HepG2 (cell line): ENCODE data around the gene MGLL. TPM values are rescaled to one million over a fixed set of nuclear protein-coding genes. Genes with fewer than 3 reads are reported as not detected.

ENCODE experiments used
- ATAC-seq: fragments of 200-7000 bp; cut with Tn5 transposase; 3 replicates; pipeline ENCODE4 v1.9.1; 2020; ENCODE audit warnings: mild to moderate bottlenecking, moderate library complexity
- BruUV-seq: library from RNA; stranded (reverse); fragments of 400-500 nt; replicated peaks from 2 replicates; lab custom pipeline; 2021; lab: Mats Ljungman, UMichigan
- CTCF ChIA-PET: fragments of 300-600 bp; formaldehyde crosslinking; extraction: SDS; loops from one replicate; lab custom pipeline; 2021; ENCODE audit warnings: low total read pairs, inconsistent platforms, low intra/inter-chr PET ratio; lab: Yijun Ruan, JAX
- POLR2A ChIA-PET: fragments of 350-600 bp; sonication (Branson Sonifier 250); formaldehyde crosslinking; loops from one replicate; lab custom pipeline; 2020; ENCODE audit warnings: antibody characterized with exemption, inconsistent platforms; lab: Yijun Ruan, JAX
- DNase-seq: peaks from one replicate; pipeline ENCODE4 v3.0.0-alpha.2; 2015; ENCODE audit warnings: low spot score
- FAIRE-seq: peaks from 3 replicates; lab custom pipeline; 2011; peaks lifted over from hg19 to GRCh38; lab: Jason Lieb, UNC
- H2AFZ ChIP-seq: one replicate; pipeline ENCODE4 v1.6.1; 2011; ENCODE audit warnings: low read length, inconsistent platforms
- H3K27ac ChIP-seq: fragments of 300-600 bp; 3 replicates; pipeline ENCODE4 v1.8.0; 2011; ENCODE audit warnings: mixed run types, mild to moderate bottlenecking, mixed read lengths, low read length, inconsistent platforms; ENCODE audit not compliant: insufficient read depth; ENCODE audit errors: extremely low read length
- H3K27me3 ChIP-seq, 2 experiments: fragments of 200-600 bp in 1 of 2; 2 replicates in 1 of 2; 3 replicates in 1 of 2; pipeline versions ENCODE4 v1.6.0 to v1.8.0; 2011; ENCODE audit warnings: low read length in 2 of 2, mild to moderate bottlenecking in 2 of 2, moderate library complexity in 2 of 2, inconsistent platforms in 1 of 2; ENCODE audit not compliant: insufficient read depth in 2 of 2, control insufficient read depth in 1 of 2
- H3K36me3 ChIP-seq, 2 experiments: fragments of 200-600 bp in 1 of 2; replicated peaks in 1 of 2; 2 replicates in 1 of 2; 3 replicates in 1 of 2; pipeline versions ENCODE4 v1.5.1 to v1.8.0; 2011; ENCODE audit warnings: low read length in 2 of 2, inconsistent platforms in 1 of 2; ENCODE audit not compliant: insufficient read depth in 2 of 2, control insufficient read depth in 1 of 2
- H3K4me1 ChIP-seq: 2 replicates; pipeline ENCODE4 v1.5.1; 2012; ENCODE audit warnings: low read length, inconsistent platforms; ENCODE audit not compliant: insufficient read depth
- H3K4me2 ChIP-seq: 2 replicates; pipeline ENCODE4 v1.6.0; 2011; ENCODE audit warnings: low read depth, low read length, inconsistent platforms
- H3K4me3 ChIP-seq, 3 experiments: fragments of 200-600 bp in 1 of 3; sonication (generic), shearing (Covaris generic) in 1 of 3; replicated peaks in 1 of 3; 2 replicates each; pipeline ENCODE4 v1.5.1; 2011 to 2016; ENCODE audit warnings: low read length in 3 of 3, inconsistent platforms in 2 of 3, low read depth in 2 of 3, mild to moderate bottlenecking in 2 of 3, control low read depth in 1 of 3, mixed read lengths in 1 of 3; ENCODE audit not compliant: insufficient read depth in 1 of 3
- H3K79me2 ChIP-seq: one replicate; pipeline ENCODE4 v1.6.1; 2011; ENCODE audit warnings: low read length, inconsistent platforms; ENCODE audit not compliant: insufficient read depth
- H3K9ac ChIP-seq: 2 replicates; pipeline ENCODE4 v1.6.0; 2011; ENCODE audit warnings: mild to moderate bottlenecking, low read depth, low read length, inconsistent platforms; ENCODE audit not compliant: insufficient read depth
- H3K9me3 ChIP-seq: 2 replicates; pipeline ENCODE4 v1.5.1; 2012; ENCODE audit warnings: mild to moderate bottlenecking, low read length
- H4K20me1 ChIP-seq: 2 replicates; pipeline ENCODE4 v1.6.0; 2011; ENCODE audit warnings: inconsistent platforms, mild to moderate bottlenecking, low read length, moderate library complexity; ENCODE audit not compliant: insufficient read depth
- DMAP1 ChIP-seq: IDR thresholded peaks from 2 replicates; pipeline ENCODE4 v1.6.1; 2016
- DNMT1 ChIP-seq: sonication (generic); formaldehyde crosslinking; IDR thresholded peaks from 2 replicates; pipeline ENCODE4 v1.5.1; 2020; ENCODE audit warnings: mild to moderate bottlenecking, missing genetic modification reagents
- DNMT3B ChIP-seq: conservative IDR thresholded peaks from 2 replicates; pipeline ENCODE4 v1.6.1; 2016; ENCODE audit warnings: missing biosample characterization, control low read depth
- ESRRA ChIP-seq: sonication (generic); formaldehyde crosslinking; IDR thresholded peaks from 2 replicates; pipeline ENCODE4 v1.5.1; 2020; ENCODE audit warnings: mild to moderate bottlenecking, low read depth, missing genetic modification reagents
- MXI1 ChIP-seq: IDR thresholded peaks from 3 replicates; pipeline ENCODE4 v1.6.1; 2012; ENCODE audit warnings: low read depth, low read length, inconsistent platforms, borderline replicate concordance
- RFX3 ChIP-seq: IDR thresholded peaks from 2 replicates; pipeline ENCODE4 v1.6.1; 2016; ENCODE audit warnings: missing biosample characterization, missing genetic modification reagents
- SCMH1 ChIP-seq: sonication (generic); formaldehyde crosslinking; IDR thresholded peaks from 2 replicates; pipeline ENCODE4 v1.9.0; 2021; ENCODE audit warnings: missing genetic modification reagents, mild to moderate bottlenecking, borderline replicate concordance
- SRSF1 ChIP-seq: fragments of 200-400 bp; formaldehyde crosslinking; optimal IDR thresholded peaks from 2 replicates; pipeline ENCODE3; 2017; ENCODE audit warnings: mild to moderate bottlenecking, low read depth, low read length, moderate library complexity
- XBP1 ChIP-seq: sonication (generic); formaldehyde crosslinking; IDR thresholded peaks from 2 replicates; pipeline ENCODE4 v1.5.0; 2020; ENCODE audit warnings: missing genetic modification reagents
- ZFAT ChIP-seq: sonication (generic); formaldehyde crosslinking; conservative IDR thresholded peaks from 2 replicates; pipeline ENCODE4 v1.8.1; 2023; ENCODE audit warnings: missing genetic modification reagents, inconsistent platforms
- ZNF121 ChIP-seq: sonication (generic); formaldehyde crosslinking; IDR thresholded peaks from 2 replicates; pipeline ENCODE4 v1.5.0; 2020; ENCODE audit warnings: mild to moderate bottlenecking, missing genetic modification reagents
- ZNF18 ChIP-seq: sonication (generic); formaldehyde crosslinking; IDR thresholded peaks from 2 replicates; pipeline ENCODE4 v1.8.0; 2022; ENCODE audit warnings: mild to moderate bottlenecking, missing genetic modification reagents; ENCODE audit not compliant: insufficient replicate concordance
- WGBS: methylation state at CpG from one replicate; pipeline ENCODE4 v1.1.6; 2017; ENCODE audit warnings: low lambda C conversion rate; 5-methylcytosine and 5-hydroxymethylcytosine counted together
- in situ Hi-C: cut with HindIII; loops from 2 replicates; pipeline ENCODE4 v1.10.0; 2017; ENCODE audit warnings: low pct_unique_long_range_greater_than_20kb; ENCODE audit not compliant: extremely low pct_ligation_motif_present
- intact Hi-C: fragments of 100-400 bp; cut with micrococcal nuclease; formaldehyde crosslinking; loops from one replicate; pipeline ENCODE4 v1.10.0; 2022; ENCODE audit not compliant: unreplicated experiment
- polyA plus RNA-seq, 8 experiments: library from polyadenylated mRNA; depleted of rRNA in 3 of 8; stranded (reverse) in 7 of 8; unstranded in 1 of 8; fragments of >200 nt; fragmentation: Illumina TruSeq in 4 of 8; extraction: Trizol in 4 of 8; gene quantifications; 2 replicates each; pipeline versions ENCODE4 v1.2.1 to v1.2.3, GENCODE V29; 2011 to 2016; ENCODE audit warnings: low read depth in 4 of 8, missing spikeins in 1 of 8, mixed read lengths in 1 of 8; ENCODE audit not compliant: insufficient read depth in 1 of 8
- total RNA-seq, 5 experiments: library from RNA; depleted of rRNA; stranded (reverse); fragments of >200 nt; fragmentation: Illumina TruSeq; extraction: Trizol; gene quantifications; 2 replicates each; pipeline ENCODE4 v1.2.3, GENCODE V29; 2016; ENCODE audit warnings: low read depth in 1 of 5
- TF ChIP-seq, protein P1 (sequence below): IDR thresholded peaks from 2 replicates; pipeline ENCODE4 v1.6.1; 2016; ENCODE audit warnings: missing genetic modification reagents, missing compliant biosample characterization
- TF ChIP-seq, protein P2 (sequence below): IDR thresholded peaks from 2 replicates; pipeline ENCODE4 v1.6.1; 2016; ENCODE audit warnings: missing biosample characterization, missing genetic modification reagents, low read depth
- TF ChIP-seq, protein P3 (sequence below): sonication (generic); formaldehyde crosslinking; IDR thresholded peaks from 2 replicates; pipeline ENCODE4 v1.4.0; 2020; ENCODE audit warnings: missing genetic modification reagents, borderline replicate concordance
- TF ChIP-seq, protein P4 (sequence below): sonication (generic); formaldehyde crosslinking; IDR thresholded peaks from 2 replicates; pipeline ENCODE4 v1.5.0; 2020; ENCODE audit warnings: missing genetic modification reagents
- TF ChIP-seq, protein P5 (sequence below): sonication (generic); formaldehyde crosslinking; IDR thresholded peaks from 2 replicates; pipeline ENCODE4 v1.8.0; 2022; ENCODE audit warnings: missing genetic modification reagents, mild to moderate bottlenecking, borderline replicate concordance

The MGLL gene
- total and polyA plus RNA-seq, 2 of the 13 experiments (the other 11 are each of a cell fraction or from before 2014, with no cell fraction given), result not detected

- Histone ChIP-seq H4K20me1 (no peaks in the 10 kb centered on the region), H2AFZ (no peak overlapping the region), H3K4me2 (no peak overlapping the region), H3K4me3 (no peak overlapping the region), H3K9ac (no peak overlapping the region), H3K27ac (no peak overlapping the region), H3K4me1 (no peaks in the 10 kb centered on the region), H3K79me2 (no peaks in the 10 kb centered on the region), H3K36me3 (peaks cover 0 to 3% of the 10 kb centered on the region in 2 experiments; a peak in 1 of 5 replicates), H3K9me3 (no peaks in the 10 kb centered on the region), H3K27me3 (no peaks in the 10 kb centered on the region)
- intact Hi-C loops, result no loop called here
- ChIA-PET CTCF (no interaction called here), POLR2A (no interaction called here)
- WGBS, result 88% methylated on average over 3 of the region's 3 CpGs
- DNase-seq (no peak), ATAC-seq (no peak), FAIRE-seq (no peak)
- in situ Hi-C loops, result no loop called here
- BruUV-seq, result no TSS peak
- TF ChIP-seq, protein P1, sequence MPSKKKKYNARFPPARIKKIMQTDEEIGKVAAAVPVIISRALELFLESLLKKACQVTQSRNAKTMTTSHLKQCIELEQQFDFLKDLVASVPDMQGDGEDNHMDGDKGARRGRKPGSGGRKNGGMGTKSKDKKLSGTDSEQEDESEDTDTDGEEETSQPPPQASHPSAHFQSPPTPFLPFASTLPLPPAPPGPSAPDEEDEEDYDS (CRISPR knock-in tag), result no peak
- TF ChIP-seq DNMT3B (no peak), XBP1 (no peak), DNMT1 (no peak), SRSF1 (no peak), MXI1 (no peak), ZNF18 (CRISPR knock-in tag) (no peak), RFX3 (CRISPR knock-in tag) (no peak), DMAP1 (CRISPR knock-in tag) (no peak), SCMH1 (no peak), ZNF121 (CRISPR knock-in tag) (no peak), ESRRA (no peak), ZFAT (CRISPR knock-in tag) (no peak)
- TF ChIP-seq, protein P2, sequence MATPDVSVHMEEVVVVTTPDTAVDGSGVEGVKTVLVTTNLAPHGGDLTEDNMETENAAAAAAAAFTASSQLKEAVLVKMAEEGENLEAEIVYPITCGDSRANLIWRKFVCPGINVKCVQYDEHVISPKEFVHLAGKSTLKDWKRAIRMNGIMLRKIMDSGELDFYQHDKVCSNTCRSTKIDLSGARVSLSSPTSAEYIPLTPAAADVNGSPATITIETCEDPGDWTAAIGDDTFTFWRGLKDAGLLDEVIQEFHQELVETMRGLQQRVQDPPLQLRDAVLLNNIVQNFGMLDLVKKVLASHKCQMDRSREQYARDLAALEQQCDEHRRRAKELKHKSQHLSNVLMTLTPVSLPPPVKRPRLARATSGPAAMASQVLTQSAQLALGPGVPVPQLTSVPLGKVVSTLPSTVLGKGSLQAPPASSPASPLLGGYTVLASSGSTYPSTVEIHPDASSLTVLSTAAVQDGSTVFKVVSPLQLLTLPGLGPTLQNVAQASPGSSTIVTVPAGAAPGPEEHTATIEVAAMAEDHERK, result no peak
- TF ChIP-seq, protein P3, sequence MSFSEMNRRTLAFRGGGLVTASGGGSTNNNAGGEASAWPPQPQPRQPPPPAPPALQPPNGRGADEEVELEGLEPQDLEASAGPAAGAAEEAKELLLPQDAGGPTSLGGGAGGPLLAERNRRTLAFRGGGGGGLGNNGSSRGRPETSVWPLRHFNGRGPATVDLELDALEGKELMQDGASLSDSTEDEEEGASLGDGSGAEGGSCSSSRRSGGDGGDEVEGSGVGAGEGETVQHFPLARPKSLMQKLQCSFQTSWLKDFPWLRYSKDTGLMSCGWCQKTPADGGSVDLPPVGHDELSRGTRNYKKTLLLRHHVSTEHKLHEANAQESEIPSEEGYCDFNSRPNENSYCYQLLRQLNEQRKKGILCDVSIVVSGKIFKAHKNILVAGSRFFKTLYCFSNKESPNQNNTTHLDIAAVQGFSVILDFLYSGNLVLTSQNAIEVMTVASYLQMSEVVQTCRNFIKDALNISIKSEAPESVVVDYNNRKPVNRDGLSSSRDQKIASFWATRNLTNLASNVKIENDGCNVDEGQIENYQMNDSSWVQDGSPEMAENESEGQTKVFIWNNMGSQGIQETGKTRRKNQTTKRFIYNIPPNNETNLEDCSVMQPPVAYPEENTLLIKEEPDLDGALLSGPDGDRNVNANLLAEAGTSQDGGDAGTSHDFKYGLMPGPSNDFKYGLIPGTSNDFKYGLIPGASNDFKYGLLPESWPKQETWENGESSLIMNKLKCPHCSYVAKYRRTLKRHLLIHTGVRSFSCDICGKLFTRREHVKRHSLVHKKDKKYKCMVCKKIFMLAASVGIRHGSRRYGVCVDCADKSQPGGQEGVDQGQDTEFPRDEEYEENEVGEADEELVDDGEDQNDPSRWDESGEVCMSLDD (CRISPR knock-in tag), result no peak
- TF ChIP-seq, protein P4, sequence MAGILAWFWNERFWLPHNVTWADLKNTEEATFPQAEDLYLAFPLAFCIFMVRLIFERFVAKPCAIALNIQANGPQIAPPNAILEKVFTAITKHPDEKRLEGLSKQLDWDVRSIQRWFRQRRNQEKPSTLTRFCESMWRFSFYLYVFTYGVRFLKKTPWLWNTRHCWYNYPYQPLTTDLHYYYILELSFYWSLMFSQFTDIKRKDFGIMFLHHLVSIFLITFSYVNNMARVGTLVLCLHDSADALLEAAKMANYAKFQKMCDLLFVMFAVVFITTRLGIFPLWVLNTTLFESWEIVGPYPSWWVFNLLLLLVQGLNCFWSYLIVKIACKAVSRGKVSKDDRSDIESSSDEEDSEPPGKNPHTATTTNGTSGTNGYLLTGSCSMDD (CRISPR knock-in tag), result no peak
- TF ChIP-seq, protein P5, sequence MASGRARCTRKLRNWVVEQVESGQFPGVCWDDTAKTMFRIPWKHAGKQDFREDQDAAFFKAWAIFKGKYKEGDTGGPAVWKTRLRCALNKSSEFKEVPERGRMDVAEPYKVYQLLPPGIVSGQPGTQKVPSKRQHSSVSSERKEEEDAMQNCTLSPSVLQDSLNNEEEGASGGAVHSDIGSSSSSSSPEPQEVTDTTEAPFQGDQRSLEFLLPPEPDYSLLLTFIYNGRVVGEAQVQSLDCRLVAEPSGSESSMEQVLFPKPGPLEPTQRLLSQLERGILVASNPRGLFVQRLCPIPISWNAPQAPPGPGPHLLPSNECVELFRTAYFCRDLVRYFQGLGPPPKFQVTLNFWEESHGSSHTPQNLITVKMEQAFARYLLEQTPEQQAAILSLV (CRISPR knock-in tag), result no peak
Measured at GRCh38 chr3:127640042-127640355, 182.3 kb downstream of the MGLL start.
